Measurements from ENCODE around the gene LRFN4.

The LRFN4 gene

DNA sequence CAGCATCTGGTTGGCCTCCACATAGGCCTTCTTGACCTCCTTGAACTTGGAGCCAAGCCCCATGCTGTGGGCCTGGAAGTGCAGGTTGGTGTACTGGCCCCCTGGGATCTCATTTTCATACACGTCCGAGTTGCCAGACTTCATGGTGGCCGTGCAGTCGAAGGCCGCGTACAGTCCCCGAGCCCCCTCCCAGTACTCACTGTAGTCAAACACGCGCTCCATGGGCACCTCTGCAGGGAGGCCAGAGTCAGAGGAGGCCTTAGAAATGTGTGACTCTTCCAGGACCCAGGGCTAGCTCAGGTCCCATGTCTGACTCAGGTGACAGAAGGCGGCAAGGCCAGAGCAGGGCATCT is 6.7 kb upstream of the LRFN4 start:
- no peak overlapping the region for H3K4me3 ChIP-seq (ENCODE audit: low read depth, low read length)
- no peak for DNase-seq (ENCODE audit: low read depth)
- TF ChIP-seq, protein P1, sequence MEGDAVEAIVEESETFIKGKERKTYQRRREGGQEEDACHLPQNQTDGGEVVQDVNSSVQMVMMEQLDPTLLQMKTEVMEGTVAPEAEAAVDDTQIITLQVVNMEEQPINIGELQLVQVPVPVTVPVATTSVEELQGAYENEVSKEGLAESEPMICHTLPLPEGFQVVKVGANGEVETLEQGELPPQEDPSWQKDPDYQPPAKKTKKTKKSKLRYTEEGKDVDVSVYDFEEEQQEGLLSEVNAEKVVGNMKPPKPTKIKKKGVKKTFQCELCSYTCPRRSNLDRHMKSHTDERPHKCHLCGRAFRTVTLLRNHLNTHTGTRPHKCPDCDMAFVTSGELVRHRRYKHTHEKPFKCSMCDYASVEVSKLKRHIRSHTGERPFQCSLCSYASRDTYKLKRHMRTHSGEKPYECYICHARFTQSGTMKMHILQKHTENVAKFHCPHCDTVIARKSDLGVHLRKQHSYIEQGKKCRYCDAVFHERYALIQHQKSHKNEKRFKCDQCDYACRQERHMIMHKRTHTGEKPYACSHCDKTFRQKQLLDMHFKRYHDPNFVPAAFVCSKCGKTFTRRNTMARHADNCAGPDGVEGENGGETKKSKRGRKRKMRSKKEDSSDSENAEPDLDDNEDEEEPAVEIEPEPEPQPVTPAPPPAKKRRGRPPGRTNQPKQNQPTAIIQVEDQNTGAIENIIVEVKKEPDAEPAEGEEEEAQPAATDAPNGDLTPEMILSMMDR (IDR thresholded peaks at IDR 0.05; ENCODE audit: control insufficient read depth, extremely low read depth, insufficient read depth) = no peak

DNA sequence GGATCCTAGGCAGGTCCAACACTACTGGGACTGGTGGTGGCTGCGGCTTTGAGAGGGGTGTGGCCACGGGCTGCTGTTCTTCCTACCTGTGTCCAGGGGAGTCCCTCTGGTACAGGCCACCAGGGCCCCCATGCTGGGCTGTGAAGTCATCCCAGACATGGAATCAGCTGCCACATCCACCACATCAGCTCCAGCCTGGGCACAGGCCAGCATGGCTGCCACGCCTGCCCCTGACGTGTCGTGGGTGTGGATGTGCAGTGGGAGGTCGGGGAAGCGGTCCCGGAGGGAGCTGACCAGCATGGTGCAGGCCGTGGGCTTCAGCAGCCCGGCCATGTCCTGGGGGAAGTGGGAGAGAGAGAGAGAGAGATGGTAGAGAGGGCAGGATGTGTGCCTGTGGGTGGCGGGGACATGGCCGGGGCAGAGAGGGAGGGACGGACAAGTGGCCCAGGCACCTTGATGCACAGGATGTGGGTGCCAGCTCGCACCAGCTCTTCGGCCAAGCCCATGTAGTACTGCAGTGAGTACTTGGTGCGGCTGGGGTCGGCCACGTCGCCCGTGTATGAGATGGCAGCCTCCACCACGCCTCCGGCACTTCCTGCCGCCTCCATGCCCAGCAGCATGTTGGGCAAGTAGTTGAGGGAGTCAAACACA is 6.2 kb upstream of the LRFN4 start:
- DNase-seq (ENCODE audit: low read depth) = no peak
- H3K4me3 ChIP-seq (ENCODE audit: low read depth, low read length) = no peak overlapping the region
- TF ChIP-seq, protein P1 (IDR thresholded peaks at IDR 0.05; ENCODE audit: control insufficient read depth, extremely low read depth, insufficient read depth) = no peak

- no peak for DNase-seq (ENCODE audit: low read depth)
- TF ChIP-seq, protein P1 (IDR thresholded peaks at IDR 0.05; ENCODE audit: control insufficient read depth, extremely low read depth, insufficient read depth) = no peak
These were observed 5.6 kb upstream of the LRFN4 start for GRCh38 chr11:66851239-66851596.

GRCh38 chr11:66851698-66852465 is 5.0 kb upstream of the LRFN4 start:
- no peak overlapping the region for H3K4me3 ChIP-seq (ENCODE audit: low read depth, low read length)
- DNase-seq (ENCODE audit: low read depth) = no peak
- TF ChIP-seq, protein P1 (IDR thresholded peaks at IDR 0.05; ENCODE audit: control insufficient read depth, extremely low read depth, insufficient read depth) = no peak

More at GRCh38 chr11:66851239-66851596, 5.6 kb upstream of the LRFN4 start:
- no peak overlapping the region for H3K4me3 ChIP-seq (ENCODE audit: low read depth, low read length)

- TF ChIP-seq, protein P1 (IDR thresholded peaks at IDR 0.05; ENCODE audit: control insufficient read depth, extremely low read depth, insufficient read depth) = no peak
These were observed 4.2 kb upstream of the LRFN4 start for GRCh38 chr11:66852466-66853241.

GRCh38 chr11:66853242-66854229 is 3.3 kb upstream of the LRFN4 start:
- no peak overlapping the region for H3K4me3 ChIP-seq (ENCODE audit: low read depth, low read length)
- TF ChIP-seq, protein P1 (IDR thresholded peaks at IDR 0.05; ENCODE audit: control insufficient read depth, extremely low read depth, insufficient read depth) = no peak
- DNase-seq (ENCODE audit: low read depth) = no peak

More at GRCh38 chr11:66852466-66853241, 4.2 kb upstream of the LRFN4 start:
- no peak overlapping the region for H3K4me3 ChIP-seq (ENCODE audit: low read depth, low read length)
- DNase-seq (ENCODE audit: low read depth) = no peak

All from LNCaP clone FGC (cell line).